HL-60 (cell line): ENCODE data around the gene ARHGEF6.

Experiments used
- POLR2AphosphoS5 ChIP-seq: IDR thresholded peaks from 2 replicates; pipeline ENCODE4 v1.6.1; 2012; ENCODE audit warnings: low read depth
- SPI1 ChIP-seq: IDR thresholded peaks from 2 replicates; pipeline ENCODE4 v1.6.1; 2012; ENCODE audit warnings: low read depth, mild to moderate bottlenecking, borderline replicate concordance
- TF ChIP-seq, protein P1 (sequence below): IDR thresholded peaks from one replicate; pipeline ENCODE4 v1.5.1; 2011; ENCODE audit warnings: low read length, control low read depth, inconsistent platforms; ENCODE audit not compliant: insufficient read depth

- TF ChIP-seq SPI1 (no peak), POLR2AphosphoS5 (no peak)
- TF ChIP-seq, protein P1, sequence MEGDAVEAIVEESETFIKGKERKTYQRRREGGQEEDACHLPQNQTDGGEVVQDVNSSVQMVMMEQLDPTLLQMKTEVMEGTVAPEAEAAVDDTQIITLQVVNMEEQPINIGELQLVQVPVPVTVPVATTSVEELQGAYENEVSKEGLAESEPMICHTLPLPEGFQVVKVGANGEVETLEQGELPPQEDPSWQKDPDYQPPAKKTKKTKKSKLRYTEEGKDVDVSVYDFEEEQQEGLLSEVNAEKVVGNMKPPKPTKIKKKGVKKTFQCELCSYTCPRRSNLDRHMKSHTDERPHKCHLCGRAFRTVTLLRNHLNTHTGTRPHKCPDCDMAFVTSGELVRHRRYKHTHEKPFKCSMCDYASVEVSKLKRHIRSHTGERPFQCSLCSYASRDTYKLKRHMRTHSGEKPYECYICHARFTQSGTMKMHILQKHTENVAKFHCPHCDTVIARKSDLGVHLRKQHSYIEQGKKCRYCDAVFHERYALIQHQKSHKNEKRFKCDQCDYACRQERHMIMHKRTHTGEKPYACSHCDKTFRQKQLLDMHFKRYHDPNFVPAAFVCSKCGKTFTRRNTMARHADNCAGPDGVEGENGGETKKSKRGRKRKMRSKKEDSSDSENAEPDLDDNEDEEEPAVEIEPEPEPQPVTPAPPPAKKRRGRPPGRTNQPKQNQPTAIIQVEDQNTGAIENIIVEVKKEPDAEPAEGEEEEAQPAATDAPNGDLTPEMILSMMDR: no peak
Measured at GRCh38 chrX:136712650-136713310, 68.0 kb downstream of the ARHGEF6 start.
